Liver (tissue), 9 donors: ENCODE data around the gene MELTF. TPM values are rescaled to one million over a fixed set of nuclear protein-coding genes. Genes with fewer than 3 reads are reported as not detected.

ENCODE experiments used
- DNase-seq: peaks from one replicate; pipeline ENCODE4 v3.0.0-alpha.2; 2017; ENCODE audit warnings: low spot score
- H3K27ac ChIP-seq, 2 donors: one replicate each; pipeline ENCODE4 v1.7.0; 2013; ENCODE audit warnings: inconsistent platforms in 2 of 2, low read length in 2 of 2, control low read depth in 1 of 2, low read depth in 1 of 2, mild to moderate bottlenecking in 1 of 2
- H3K27me3 ChIP-seq, 4 donors: one replicate each; pipeline versions ENCODE4 v1.6.1 to v1.7.0; 2013; ENCODE audit warnings: low read length in 3 of 4, inconsistent platforms in 1 of 4, mild to moderate bottlenecking in 1 of 4, moderate library complexity in 1 of 4; ENCODE audit not compliant: control insufficient read depth in 4 of 4, insufficient read depth in 4 of 4
- H3K36me3 ChIP-seq, 4 donors: one replicate each; pipeline versions ENCODE4 v1.6.1 to v1.7.0; 2013; ENCODE audit warnings: low read length in 3 of 4, mild to moderate bottlenecking in 3 of 4, low read depth in 1 of 4, moderate library complexity in 1 of 4; ENCODE audit not compliant: control insufficient read depth in 4 of 4, insufficient read depth in 3 of 4
- H3K4me1 ChIP-seq, 4 donors: one replicate each; pipeline versions ENCODE4 v1.6.1 to v1.7.0; 2013; ENCODE audit warnings: low read length in 3 of 4, mild to moderate bottlenecking in 3 of 4, moderate library complexity in 1 of 4; ENCODE audit not compliant: control insufficient read depth in 4 of 4, insufficient read depth in 4 of 4
- H3K4me3 ChIP-seq, 3 donors: one replicate each; pipeline versions ENCODE4 v1.6.1 to v1.7.0; 2013; ENCODE audit warnings: low read length in 3 of 3, control low read depth in 1 of 3, low read depth in 1 of 3, mild to moderate bottlenecking in 1 of 3
- H3K9ac ChIP-seq, 2 donors: one replicate each; pipeline ENCODE4 v1.7.0; 2013; ENCODE audit warnings: low read length in 2 of 2, mild to moderate bottlenecking in 2 of 2, moderate library complexity in 2 of 2, control low read depth in 1 of 2, low read depth in 1 of 2
- H3K9me3 ChIP-seq, 4 donors: one replicate each; pipeline versions ENCODE4 v1.6.1 to v1.7.0; 2013; ENCODE audit warnings: low read length in 3 of 4; ENCODE audit not compliant: control insufficient read depth in 4 of 4
- EGR1 ChIP-seq, 2 donors: IDR thresholded peaks; 2 replicates each; pipeline ENCODE4 v1.6.1; 2016 to 2018; ENCODE audit warnings: antibody characterized with exemption in 2 of 2, low read depth in 2 of 2
- FOXA1 ChIP-seq: IDR thresholded peaks from 2 replicates; pipeline ENCODE4 v1.6.1; 2016; ENCODE audit warnings: antibody characterized with exemption
- FOXA2 ChIP-seq: IDR thresholded peaks from 2 replicates; pipeline ENCODE4 v1.6.1; 2016; ENCODE audit warnings: antibody characterized with exemption
- GABPA ChIP-seq, 2 donors: IDR thresholded peaks in 1 of 2; conservative IDR thresholded peaks in 1 of 2; 2 replicates each; pipeline ENCODE4 v1.6.1; 2016; ENCODE audit warnings: antibody characterized with exemption in 2 of 2, mild to moderate bottlenecking in 1 of 2, moderate library complexity in 1 of 2
- HNF4A ChIP-seq, 2 donors: conservative IDR thresholded peaks; 2 replicates each; pipeline ENCODE4 v1.6.1; 2016; ENCODE audit warnings: antibody characterized with exemption in 2 of 2, mild to moderate bottlenecking in 2 of 2
- HNF4G ChIP-seq: IDR thresholded peaks from 2 replicates; pipeline ENCODE4 v1.6.1; 2016; ENCODE audit warnings: antibody characterized with exemption
- NR2F2 ChIP-seq: IDR thresholded peaks from 2 replicates; pipeline ENCODE4 v1.6.1; 2016; ENCODE audit warnings: antibody characterized with exemption
- RAD21 ChIP-seq, 2 donors: IDR thresholded peaks; 2 replicates each; pipeline ENCODE4 v1.6.1; 2016; ENCODE audit warnings: antibody characterized with exemption in 2 of 2, mild to moderate bottlenecking in 2 of 2
- RXRA ChIP-seq, 2 donors: IDR thresholded peaks; 2 replicates each; pipeline ENCODE4 v1.6.1; 2017 to 2018; ENCODE audit warnings: antibody characterized with exemption in 2 of 2, mild to moderate bottlenecking in 1 of 2
- SP1 ChIP-seq: IDR thresholded peaks from 2 replicates; pipeline ENCODE4 v1.6.1; 2018; ENCODE audit warnings: antibody characterized with exemption, mild to moderate bottlenecking
- TAF1 ChIP-seq: conservative IDR thresholded peaks from 2 replicates; pipeline ENCODE4 v1.6.1; 2016; ENCODE audit warnings: antibody characterized with exemption, mild to moderate bottlenecking
- WGBS: extraction: QIAGEN DNeasy Blood & Tissue Kit; methylation state at CpG from one replicate; pipeline ENCODE4 v1.1.7; 2013; 5-methylcytosine and 5-hydroxymethylcytosine counted together
- polyA plus RNA-seq, 2 donors: library from polyadenylated mRNA; stranded (reverse) in 1 of 2; unstranded in 1 of 2; fragments of 200-250 nt in 1 of 2; fragments of >200 nt in 1 of 2; fragmentation: Nextera tagmentation in 1 of 2; extraction: Ambion mirVana in 1 of 2; gene quantifications; one replicate each; pipeline versions ENCODE4 v1.2.1 to v1.2.3, GENCODE V29; 2013 to 2015
- total RNA-seq, 2 donors: library from RNA; depleted of rRNA; stranded (reverse); fragments of >200 nt; gene quantifications; one replicate each; pipeline ENCODE4 v1.2.3, GENCODE V29; 2014
- TF ChIP-seq, protein P1 (sequence below): IDR thresholded peaks from 2 replicates; pipeline ENCODE4 v1.6.1; 2016; ENCODE audit warnings: antibody characterized with exemption
- TF ChIP-seq, protein P2 (sequence below): IDR thresholded peaks from 2 replicates; pipeline ENCODE4 v1.6.1; 2016; ENCODE audit warnings: antibody characterized with exemption
- TF ChIP-seq, protein P3 (sequence below): IDR thresholded peaks from 2 replicates; pipeline ENCODE4 v1.6.1; 2016; ENCODE audit warnings: antibody characterized with exemption
- TF ChIP-seq, protein P4 (sequence below): IDR thresholded peaks from 2 replicates; pipeline ENCODE4 v1.6.1; 2016; ENCODE audit warnings: antibody characterized with exemption, mild to moderate bottlenecking
- TF ChIP-seq, protein P5 (sequence below): fragments of 150-350 bp; IDR thresholded peaks from 2 replicates; pipeline ENCODE4 v1.5.1; 2017; ENCODE audit warnings: improper control_type of control experiment, low read depth, low read length; ENCODE audit not compliant: missing input control
- donor health status: healthy.
- donor health status: healthy.
- donor health status: healthy.
- donor health status: healthy.
- donor health status: healthy.

The MELTF gene
- total and polyA plus RNA-seq, 4 donors, result 0.14 to 1.2 (median 1.0) TPM

DNA sequence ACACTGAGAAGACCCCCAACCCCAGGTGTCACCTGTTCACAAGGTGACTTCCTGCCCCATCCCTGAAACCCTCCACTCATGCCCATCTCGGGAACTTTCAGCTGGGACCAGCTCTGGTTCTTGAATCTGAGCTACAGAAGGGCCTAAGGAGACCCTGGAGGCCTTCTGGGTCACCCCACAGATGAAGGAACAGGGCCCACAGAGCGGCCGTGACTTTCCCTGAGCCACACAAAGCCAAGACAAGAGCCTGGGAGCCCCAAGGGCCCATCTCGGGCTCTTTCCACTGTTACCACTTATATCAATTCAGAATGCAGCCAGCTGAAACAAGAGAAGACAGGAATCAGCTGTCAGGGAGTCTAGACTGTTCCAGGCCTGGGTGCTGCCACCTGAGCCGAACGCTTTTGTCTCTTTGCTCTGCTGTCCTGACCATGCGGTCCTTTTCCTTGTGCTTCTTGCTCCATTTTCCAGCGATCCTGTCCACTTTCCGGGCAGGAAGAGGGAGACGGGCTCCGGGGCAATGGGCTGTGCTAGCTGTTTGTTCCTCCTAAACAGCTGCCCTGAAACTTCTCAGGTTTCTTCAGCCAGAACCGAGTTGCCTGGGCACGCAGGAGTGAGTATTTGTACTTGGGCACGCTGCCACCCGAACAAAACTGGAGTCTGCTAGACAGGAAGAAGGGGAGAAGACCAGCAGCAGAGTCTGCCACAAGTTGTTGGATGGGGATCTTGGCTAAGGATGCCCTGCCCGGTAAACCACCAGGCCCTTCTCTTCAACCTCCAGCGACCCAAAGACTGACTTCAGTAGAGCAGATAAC, 33.0 kb downstream of the MELTF start:
- DNase-seq, result no peak
- no peak overlapping the region for H3K9ac ChIP-seq

More for the DNA sequence above, 33.0 kb downstream of the MELTF start:
- Histone ChIP-seq H3K27me3 (no peaks in the 10 kb centered on the region), H3K27ac (no peak overlapping the region), H3K4me3 (no peak overlapping the region), H3K4me1 (no peaks in the 10 kb centered on the region), H3K9me3 (no peaks in the 10 kb centered on the region), H3K36me3 (no peaks in the 10 kb centered on the region)
- 85% methylated on average over 17 of the region's 17 CpGs for WGBS
- TF ChIP-seq GABPA (IDR thresholded peaks at IDR 0.05 in 1 of 2, conservative IDR thresholded peaks at IDR 0.05 in 1 of 2), result no peak
- no peak for TF ChIP-seq FOXA1
- no peak for TF ChIP-seq HNF4G
- TF ChIP-seq, protein P1, sequence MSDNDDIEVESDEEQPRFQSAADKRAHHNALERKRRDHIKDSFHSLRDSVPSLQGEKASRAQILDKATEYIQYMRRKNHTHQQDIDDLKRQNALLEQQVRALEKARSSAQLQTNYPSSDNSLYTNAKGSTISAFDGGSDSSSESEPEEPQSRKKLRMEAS, result no peak
- TF ChIP-seq, protein P2, sequence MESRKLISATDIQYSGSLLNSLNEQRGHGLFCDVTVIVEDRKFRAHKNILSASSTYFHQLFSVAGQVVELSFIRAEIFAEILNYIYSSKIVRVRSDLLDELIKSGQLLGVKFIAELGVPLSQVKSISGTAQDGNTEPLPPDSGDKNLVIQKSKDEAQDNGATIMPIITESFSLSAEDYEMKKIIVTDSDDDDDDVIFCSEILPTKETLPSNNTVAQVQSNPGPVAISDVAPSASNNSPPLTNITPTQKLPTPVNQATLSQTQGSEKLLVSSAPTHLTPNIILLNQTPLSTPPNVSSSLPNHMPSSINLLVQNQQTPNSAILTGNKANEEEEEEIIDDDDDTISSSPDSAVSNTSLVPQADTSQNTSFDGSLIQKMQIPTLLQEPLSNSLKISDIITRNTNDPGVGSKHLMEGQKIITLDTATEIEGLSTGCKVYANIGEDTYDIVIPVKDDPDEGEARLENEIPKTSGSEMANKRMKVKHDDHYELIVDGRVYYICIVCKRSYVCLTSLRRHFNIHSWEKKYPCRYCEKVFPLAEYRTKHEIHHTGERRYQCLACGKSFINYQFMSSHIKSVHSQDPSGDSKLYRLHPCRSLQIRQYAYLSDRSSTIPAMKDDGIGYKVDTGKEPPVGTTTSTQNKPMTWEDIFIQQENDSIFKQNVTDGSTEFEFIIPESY, result no peak
- TF ChIP-seq, protein P3, sequence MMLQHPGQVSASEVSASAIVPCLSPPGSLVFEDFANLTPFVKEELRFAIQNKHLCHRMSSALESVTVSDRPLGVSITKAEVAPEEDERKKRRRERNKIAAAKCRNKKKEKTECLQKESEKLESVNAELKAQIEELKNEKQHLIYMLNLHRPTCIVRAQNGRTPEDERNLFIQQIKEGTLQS, result no peak
- TF ChIP-seq, protein P4, sequence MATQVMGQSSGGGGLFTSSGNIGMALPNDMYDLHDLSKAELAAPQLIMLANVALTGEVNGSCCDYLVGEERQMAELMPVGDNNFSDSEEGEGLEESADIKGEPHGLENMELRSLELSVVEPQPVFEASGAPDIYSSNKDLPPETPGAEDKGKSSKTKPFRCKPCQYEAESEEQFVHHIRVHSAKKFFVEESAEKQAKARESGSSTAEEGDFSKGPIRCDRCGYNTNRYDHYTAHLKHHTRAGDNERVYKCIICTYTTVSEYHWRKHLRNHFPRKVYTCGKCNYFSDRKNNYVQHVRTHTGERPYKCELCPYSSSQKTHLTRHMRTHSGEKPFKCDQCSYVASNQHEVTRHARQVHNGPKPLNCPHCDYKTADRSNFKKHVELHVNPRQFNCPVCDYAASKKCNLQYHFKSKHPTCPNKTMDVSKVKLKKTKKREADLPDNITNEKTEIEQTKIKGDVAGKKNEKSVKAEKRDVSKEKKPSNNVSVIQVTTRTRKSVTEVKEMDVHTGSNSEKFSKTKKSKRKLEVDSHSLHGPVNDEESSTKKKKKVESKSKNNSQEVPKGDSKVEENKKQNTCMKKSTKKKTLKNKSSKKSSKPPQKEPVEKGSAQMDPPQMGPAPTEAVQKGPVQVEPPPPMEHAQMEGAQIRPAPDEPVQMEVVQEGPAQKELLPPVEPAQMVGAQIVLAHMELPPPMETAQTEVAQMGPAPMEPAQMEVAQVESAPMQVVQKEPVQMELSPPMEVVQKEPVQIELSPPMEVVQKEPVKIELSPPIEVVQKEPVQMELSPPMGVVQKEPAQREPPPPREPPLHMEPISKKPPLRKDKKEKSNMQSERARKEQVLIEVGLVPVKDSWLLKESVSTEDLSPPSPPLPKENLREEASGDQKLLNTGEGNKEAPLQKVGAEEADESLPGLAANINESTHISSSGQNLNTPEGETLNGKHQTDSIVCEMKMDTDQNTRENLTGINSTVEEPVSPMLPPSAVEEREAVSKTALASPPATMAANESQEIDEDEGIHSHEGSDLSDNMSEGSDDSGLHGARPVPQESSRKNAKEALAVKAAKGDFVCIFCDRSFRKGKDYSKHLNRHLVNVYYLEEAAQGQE, result no peak
- TF ChIP-seq TAF1, result no peak
- no peak for TF ChIP-seq HNF4A (conservative IDR thresholded peaks at IDR 0.05)
- no peak for TF ChIP-seq RAD21 (IDR thresholded peaks at IDR 0.05)
- TF ChIP-seq RXRA (IDR thresholded peaks at IDR 0.05), result no peak
- no peak for TF ChIP-seq FOXA2
- no peak for TF ChIP-seq EGR1 (IDR thresholded peaks at IDR 0.05; ENCODE audit: low read depth in 2 of 2)
- TF ChIP-seq NR2F2, result no peak
- TF ChIP-seq, protein P5, sequence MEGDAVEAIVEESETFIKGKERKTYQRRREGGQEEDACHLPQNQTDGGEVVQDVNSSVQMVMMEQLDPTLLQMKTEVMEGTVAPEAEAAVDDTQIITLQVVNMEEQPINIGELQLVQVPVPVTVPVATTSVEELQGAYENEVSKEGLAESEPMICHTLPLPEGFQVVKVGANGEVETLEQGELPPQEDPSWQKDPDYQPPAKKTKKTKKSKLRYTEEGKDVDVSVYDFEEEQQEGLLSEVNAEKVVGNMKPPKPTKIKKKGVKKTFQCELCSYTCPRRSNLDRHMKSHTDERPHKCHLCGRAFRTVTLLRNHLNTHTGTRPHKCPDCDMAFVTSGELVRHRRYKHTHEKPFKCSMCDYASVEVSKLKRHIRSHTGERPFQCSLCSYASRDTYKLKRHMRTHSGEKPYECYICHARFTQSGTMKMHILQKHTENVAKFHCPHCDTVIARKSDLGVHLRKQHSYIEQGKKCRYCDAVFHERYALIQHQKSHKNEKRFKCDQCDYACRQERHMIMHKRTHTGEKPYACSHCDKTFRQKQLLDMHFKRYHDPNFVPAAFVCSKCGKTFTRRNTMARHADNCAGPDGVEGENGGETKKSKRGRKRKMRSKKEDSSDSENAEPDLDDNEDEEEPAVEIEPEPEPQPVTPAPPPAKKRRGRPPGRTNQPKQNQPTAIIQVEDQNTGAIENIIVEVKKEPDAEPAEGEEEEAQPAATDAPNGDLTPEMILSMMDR, result no peak
- no peak for TF ChIP-seq SP1
